ENCODE data around the gene ID4. TPM values are rescaled to one million over a fixed set of nuclear protein-coding genes. Genes with fewer than 3 reads are reported as not detected.

The ID4 gene
- total RNA-seq, 1 experiment from 2014 or later, result 0.10 TPM

DNA sequence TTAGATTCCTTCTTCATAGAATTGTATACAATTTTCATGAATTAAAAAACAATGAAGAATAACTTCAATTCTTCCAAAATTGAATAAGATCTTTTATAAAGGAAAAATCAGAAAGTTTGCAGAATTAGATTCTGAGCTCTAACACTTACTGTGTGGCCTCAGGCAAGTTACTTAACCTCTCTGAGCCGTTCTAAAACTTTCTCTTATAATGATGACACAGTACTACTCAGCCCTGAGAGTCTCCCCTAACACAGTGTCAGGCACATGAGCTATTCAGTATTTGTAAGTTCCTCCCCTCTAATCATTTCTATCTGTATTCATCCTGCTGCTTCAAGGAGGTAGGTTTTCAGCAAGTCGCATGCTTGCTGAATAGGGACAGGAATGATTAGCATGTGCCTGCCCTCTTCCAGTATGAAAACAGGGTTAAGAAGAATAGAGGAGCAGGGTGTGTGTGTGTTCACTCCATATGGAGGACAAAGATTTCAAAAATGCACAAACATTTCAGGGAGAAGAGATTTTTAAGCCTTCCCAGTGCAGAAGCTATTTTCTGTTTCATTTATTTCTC lies 11.4 kb downstream of the ID4 start:
- intact Hi-C loops (cut with micrococcal nuclease; ENCODE audit: unreplicated experiment), result no loop called here
- ChIA-PET POLR2A (no interaction called here), CTCF (no interaction called here)
- Histone ChIP-seq H3K36me3 (ENCODE audit: control insufficient read depth, insufficient read depth, low read length) (no peaks in the 10 kb centered on the region), H3K27ac (ENCODE audit: low read length) (peak overlapping the region; percentile 58; the same call in 1 of the 2 replicates), H3K9me3 (ENCODE audit: control insufficient read depth, insufficient read depth, low read depth, low read length) (no peaks in the 10 kb centered on the region), H3K4me3 (ENCODE audit: low read depth in 2 of 2, low read length in 2 of 2) (no peak overlapping the region), H3K4me1 (ENCODE audit: control insufficient read depth, insufficient read depth, low read length) (peaks cover 18% of the 10 kb centered on the region), H3K27me3 (ENCODE audit: control insufficient read depth, insufficient read depth, low read length) (no peaks in the 10 kb centered on the region)
- DNase-seq (ENCODE audit: low read depth, low spot score) (no peak), ATAC-seq (no peak)
- no TSS peak for BruUV-seq (replicated peaks)
- TF ChIP-seq SIN3A (IDR thresholded peaks at IDR 0.05; ENCODE audit: borderline replicate concordance, insufficient read depth, low read depth, low read length) (no peak), POLR2AphosphoS5 (IDR thresholded peaks at IDR 0.05; ENCODE audit: low read depth, low read length) (no peak), TCF7L2 (IDR thresholded peaks at IDR 0.05; ENCODE audit: low read depth, low read length) (no peak)
- TF ChIP-seq, protein P1, sequence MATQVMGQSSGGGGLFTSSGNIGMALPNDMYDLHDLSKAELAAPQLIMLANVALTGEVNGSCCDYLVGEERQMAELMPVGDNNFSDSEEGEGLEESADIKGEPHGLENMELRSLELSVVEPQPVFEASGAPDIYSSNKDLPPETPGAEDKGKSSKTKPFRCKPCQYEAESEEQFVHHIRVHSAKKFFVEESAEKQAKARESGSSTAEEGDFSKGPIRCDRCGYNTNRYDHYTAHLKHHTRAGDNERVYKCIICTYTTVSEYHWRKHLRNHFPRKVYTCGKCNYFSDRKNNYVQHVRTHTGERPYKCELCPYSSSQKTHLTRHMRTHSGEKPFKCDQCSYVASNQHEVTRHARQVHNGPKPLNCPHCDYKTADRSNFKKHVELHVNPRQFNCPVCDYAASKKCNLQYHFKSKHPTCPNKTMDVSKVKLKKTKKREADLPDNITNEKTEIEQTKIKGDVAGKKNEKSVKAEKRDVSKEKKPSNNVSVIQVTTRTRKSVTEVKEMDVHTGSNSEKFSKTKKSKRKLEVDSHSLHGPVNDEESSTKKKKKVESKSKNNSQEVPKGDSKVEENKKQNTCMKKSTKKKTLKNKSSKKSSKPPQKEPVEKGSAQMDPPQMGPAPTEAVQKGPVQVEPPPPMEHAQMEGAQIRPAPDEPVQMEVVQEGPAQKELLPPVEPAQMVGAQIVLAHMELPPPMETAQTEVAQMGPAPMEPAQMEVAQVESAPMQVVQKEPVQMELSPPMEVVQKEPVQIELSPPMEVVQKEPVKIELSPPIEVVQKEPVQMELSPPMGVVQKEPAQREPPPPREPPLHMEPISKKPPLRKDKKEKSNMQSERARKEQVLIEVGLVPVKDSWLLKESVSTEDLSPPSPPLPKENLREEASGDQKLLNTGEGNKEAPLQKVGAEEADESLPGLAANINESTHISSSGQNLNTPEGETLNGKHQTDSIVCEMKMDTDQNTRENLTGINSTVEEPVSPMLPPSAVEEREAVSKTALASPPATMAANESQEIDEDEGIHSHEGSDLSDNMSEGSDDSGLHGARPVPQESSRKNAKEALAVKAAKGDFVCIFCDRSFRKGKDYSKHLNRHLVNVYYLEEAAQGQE (IDR thresholded peaks at IDR 0.05; ENCODE audit: insufficient read depth in 1 of 2, low read depth in 2 of 2, low read length in 1 of 2), result no peak
- TF ChIP-seq, protein P2, sequence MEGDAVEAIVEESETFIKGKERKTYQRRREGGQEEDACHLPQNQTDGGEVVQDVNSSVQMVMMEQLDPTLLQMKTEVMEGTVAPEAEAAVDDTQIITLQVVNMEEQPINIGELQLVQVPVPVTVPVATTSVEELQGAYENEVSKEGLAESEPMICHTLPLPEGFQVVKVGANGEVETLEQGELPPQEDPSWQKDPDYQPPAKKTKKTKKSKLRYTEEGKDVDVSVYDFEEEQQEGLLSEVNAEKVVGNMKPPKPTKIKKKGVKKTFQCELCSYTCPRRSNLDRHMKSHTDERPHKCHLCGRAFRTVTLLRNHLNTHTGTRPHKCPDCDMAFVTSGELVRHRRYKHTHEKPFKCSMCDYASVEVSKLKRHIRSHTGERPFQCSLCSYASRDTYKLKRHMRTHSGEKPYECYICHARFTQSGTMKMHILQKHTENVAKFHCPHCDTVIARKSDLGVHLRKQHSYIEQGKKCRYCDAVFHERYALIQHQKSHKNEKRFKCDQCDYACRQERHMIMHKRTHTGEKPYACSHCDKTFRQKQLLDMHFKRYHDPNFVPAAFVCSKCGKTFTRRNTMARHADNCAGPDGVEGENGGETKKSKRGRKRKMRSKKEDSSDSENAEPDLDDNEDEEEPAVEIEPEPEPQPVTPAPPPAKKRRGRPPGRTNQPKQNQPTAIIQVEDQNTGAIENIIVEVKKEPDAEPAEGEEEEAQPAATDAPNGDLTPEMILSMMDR (IDR thresholded peaks at IDR 0.05), result no peak
- in situ Hi-C loops (cut with HindIII; ENCODE audit: low pct_unique_long_range_greater_than_20kb, low sequenced_read_pairs), result no loop called here

DNA sequence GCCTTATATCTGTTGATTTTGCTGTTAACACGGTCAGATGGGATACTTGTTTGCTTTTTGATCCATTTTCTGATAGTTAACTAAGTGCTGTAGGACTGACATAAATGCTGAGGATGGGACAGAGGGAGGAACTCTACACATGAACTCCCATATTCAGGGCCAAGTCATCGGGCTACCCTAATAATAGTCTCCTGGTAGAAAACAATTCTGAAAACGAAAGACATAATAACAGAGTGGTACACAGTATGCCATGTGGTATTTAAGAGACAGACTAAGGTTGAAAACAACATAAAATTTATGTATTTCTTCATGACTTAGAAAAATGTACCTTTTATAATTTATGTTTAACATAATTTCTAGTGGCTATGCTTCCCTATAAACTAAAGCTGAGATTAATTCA lies 12.0 kb downstream of the ID4 start:
- peaks cover 18% of the 10 kb centered on the region for H3K4me1 ChIP-seq (ENCODE audit: control insufficient read depth, insufficient read depth, low read length)
- H3K27me3 ChIP-seq (ENCODE audit: control insufficient read depth, insufficient read depth, low read length), result no peaks in the 10 kb centered on the region
- no peak for DNase-seq (ENCODE audit: low read depth, low spot score)
- no TSS peak for BruUV-seq (replicated peaks)
- no peak for ATAC-seq
- H3K4me3 ChIP-seq (ENCODE audit: low read depth in 2 of 2, low read length in 2 of 2), result no peak overlapping the region
- no peak for TF ChIP-seq POLR2AphosphoS5 (IDR thresholded peaks at IDR 0.05; ENCODE audit: low read depth, low read length)
- TF ChIP-seq SIN3A (IDR thresholded peaks at IDR 0.05; ENCODE audit: borderline replicate concordance, insufficient read depth, low read depth, low read length), result no peak
- TF ChIP-seq TCF7L2 (IDR thresholded peaks at IDR 0.05; ENCODE audit: low read depth, low read length), result no peak
- TF ChIP-seq, protein P2 (IDR thresholded peaks at IDR 0.05), result no peak
- TF ChIP-seq, protein P1 (IDR thresholded peaks at IDR 0.05; ENCODE audit: insufficient read depth in 1 of 2, low read depth in 2 of 2, low read length in 1 of 2), result no peak
- peak overlapping the region; percentile 58; the same call in 1 of the 2 replicates for H3K27ac ChIP-seq (ENCODE audit: low read length)
- CTCF ChIA-PET, result no interaction called here
- POLR2A ChIA-PET, result no interaction called here
- in situ Hi-C loops (cut with HindIII; ENCODE audit: low pct_unique_long_range_greater_than_20kb, low sequenced_read_pairs) (no loop called here), intact Hi-C loops (cut with micrococcal nuclease; ENCODE audit: unreplicated experiment) (no loop called here)
- no peaks in the 10 kb centered on the region for H3K9me3 ChIP-seq (ENCODE audit: control insufficient read depth, insufficient read depth, low read depth, low read length)
- no peaks in the 10 kb centered on the region for H3K36me3 ChIP-seq (ENCODE audit: control insufficient read depth, insufficient read depth, low read length)

Data from Panc1 (cell line).